ENCODE measurements around the gene IDUA.

DNA sequence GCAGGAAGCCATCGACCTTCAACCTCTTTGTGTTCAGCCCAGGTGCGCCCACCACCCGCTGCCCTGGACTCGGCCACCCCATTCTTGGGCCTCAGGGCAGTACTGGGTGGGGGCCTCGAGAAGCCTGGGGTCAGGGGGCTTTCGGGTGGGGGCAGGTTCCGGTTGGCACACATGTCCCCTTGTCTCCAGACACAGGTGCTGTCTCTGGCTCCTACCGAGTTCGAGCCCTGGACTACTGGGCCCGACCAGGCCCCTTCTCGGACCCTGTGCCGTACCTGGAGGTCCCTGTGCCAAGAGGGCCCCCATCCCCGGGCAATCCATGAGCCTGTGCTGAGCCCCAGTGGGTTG is 17.2 kb downstream of the IDUA start:
- TF ChIP-seq EZH2 (IDR thresholded peaks at IDR 0.05; ENCODE audit: insufficient read depth, poor library complexity, severe bottlenecking) (no peak), EZH2phosphoT487 (IDR thresholded peaks at IDR 0.05; ENCODE audit: insufficient read depth, low read depth) (no peak)
